ENCODE data around the gene ASB1.

DNA sequence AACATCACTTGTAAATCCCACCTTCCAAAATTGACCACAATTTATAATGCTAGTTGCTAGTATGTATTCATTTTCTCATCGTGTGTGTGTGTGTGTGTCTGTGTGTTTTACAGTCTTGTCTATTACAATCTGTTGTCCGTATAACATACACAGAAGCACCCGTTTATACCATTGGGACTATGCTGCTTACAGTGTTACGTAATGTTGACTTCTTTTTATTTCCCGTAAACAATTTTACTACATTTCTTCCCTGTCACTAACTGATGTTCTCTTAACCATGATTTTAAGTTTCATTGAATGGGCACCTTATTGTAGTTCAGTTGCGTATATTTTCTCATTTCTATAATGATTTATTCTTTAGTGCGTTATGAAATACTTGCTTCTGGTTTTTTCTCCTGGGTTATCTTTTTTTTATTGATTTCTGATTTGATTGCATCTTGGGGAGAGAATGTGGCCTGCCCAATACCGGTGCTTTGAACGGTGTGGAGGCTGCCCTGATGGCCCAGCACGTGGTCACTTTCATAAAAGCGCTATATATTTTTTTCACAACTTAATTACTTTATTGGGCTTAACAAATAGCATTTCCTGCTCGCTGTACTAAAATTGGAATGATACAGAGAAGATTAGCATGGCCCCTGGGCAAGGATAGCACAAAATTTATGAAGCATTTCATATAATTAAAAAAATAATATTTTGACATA lies 14.5 kb upstream of the ASB1 start:
- no peak for TF ChIP-seq POLR2AphosphoS5 (IDR thresholded peaks at IDR 0.05; ENCODE audit: borderline replicate concordance, low read depth, low read length)
- no peak for TF ChIP-seq EZH2 (IDR thresholded peaks at IDR 0.05)
